Thoracic aorta (tissue), 2 donors: ENCODE measurements around the gene SDK2. TPM values are rescaled to one million over a fixed set of nuclear protein-coding genes. Genes with fewer than 3 reads are reported as not detected.

Source experiments
- ATAC-seq: fragments of 150-250 bp; one replicate; pipeline ENCODE4 v1.8.0; 2017; ENCODE audit warnings: low read depth; ENCODE audit not compliant: insufficient number of reproducible peaks, low FRiP score
- DNase-seq: peaks from one replicate; pipeline ENCODE4 v3.0.0-alpha.2; 2020; ENCODE audit warnings: low spot score
- H3K27ac ChIP-seq, 2 donors: fragments of 200-600 bp; sonication (generic); 1 replicate in 1 of 2; 2 replicates in 1 of 2; pipeline ENCODE4 v1.5.1; 2016; ENCODE audit warnings: mild to moderate bottlenecking in 2 of 2, moderate library complexity in 2 of 2
- H3K27me3 ChIP-seq: fragments of 200-600 bp; sonication (generic); replicated peaks from 2 replicates; pipeline ENCODE4 v1.6.0; 2016; ENCODE audit warnings: mild to moderate bottlenecking; ENCODE audit not compliant: insufficient read depth
- H3K36me3 ChIP-seq: fragments of 200-600 bp; sonication (generic); one replicate; pipeline ENCODE4 v1.5.1; 2016
- H3K4me1 ChIP-seq, 2 donors: fragments of 200-600 bp; sonication (generic); 1 replicate in 1 of 2; 2 replicates in 1 of 2; pipeline versions ENCODE4 v1.5.1 to v1.6.0; 2016; ENCODE audit warnings: low read depth in 2 of 2, mild to moderate bottlenecking in 1 of 2; ENCODE audit not compliant: control insufficient read depth in 1 of 2
- H3K4me3 ChIP-seq: fragments of 200-600 bp; sonication (generic); 2 replicates; pipeline ENCODE4 v1.5.1; 2016; ENCODE audit warnings: mild to moderate bottlenecking
- H3K9me3 ChIP-seq: fragments of 200-600 bp; sonication (generic); 2 replicates; pipeline ENCODE4 v1.5.1; 2016
- total RNA-seq, 2 donors: library from RNA; depleted of rRNA; stranded (reverse); fragments of >200 nt; gene quantifications; one replicate each; pipeline versions ENCODE4 v1.1.0 to v1.2.3, GENCODE V29; 2016
- TF ChIP-seq, protein P1 (sequence below): fragments of 200-600 bp; sonication (generic); IDR thresholded peaks from one replicate; pipeline ENCODE4 v1.5.1; 2019; ENCODE audit warnings: antibody characterized with exemption

SDK2 gene
- total RNA-seq, 2 donors from 2014 or later, result 6.0 to 8.9 TPM

DNA sequence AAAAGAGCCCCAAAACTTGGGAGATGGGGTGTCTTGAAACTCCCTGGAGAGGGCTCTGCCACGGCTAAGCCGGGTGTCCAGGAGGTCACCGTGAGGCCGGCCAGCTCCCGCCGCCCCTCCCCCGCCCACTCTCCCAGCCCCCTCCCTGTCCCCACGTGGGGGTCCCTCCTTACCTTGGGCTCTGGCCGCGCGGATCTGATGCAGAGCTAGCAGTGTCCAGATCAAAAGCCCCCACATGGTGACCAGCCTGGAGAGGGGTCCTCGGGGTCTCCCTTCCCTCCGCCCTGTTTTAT, 447 bp downstream of the SDK2 start:
- H3K36me3 ChIP-seq, result no peaks in the 10 kb centered on the region
- no peak for ATAC-seq
- peak overlapping the region; percentile 75 for H3K4me3 ChIP-seq
- peak overlapping the region; percentile 34 to 56 for H3K27ac ChIP-seq
- H3K4me1 ChIP-seq, result peaks cover 16 to 53% of the 10 kb centered on the region in 2 donors
- no peaks in the 10 kb centered on the region for H3K9me3 ChIP-seq
- H3K27me3 ChIP-seq, result no peaks in the 10 kb centered on the region
- no peak for DNase-seq
- TF ChIP-seq, protein P1, sequence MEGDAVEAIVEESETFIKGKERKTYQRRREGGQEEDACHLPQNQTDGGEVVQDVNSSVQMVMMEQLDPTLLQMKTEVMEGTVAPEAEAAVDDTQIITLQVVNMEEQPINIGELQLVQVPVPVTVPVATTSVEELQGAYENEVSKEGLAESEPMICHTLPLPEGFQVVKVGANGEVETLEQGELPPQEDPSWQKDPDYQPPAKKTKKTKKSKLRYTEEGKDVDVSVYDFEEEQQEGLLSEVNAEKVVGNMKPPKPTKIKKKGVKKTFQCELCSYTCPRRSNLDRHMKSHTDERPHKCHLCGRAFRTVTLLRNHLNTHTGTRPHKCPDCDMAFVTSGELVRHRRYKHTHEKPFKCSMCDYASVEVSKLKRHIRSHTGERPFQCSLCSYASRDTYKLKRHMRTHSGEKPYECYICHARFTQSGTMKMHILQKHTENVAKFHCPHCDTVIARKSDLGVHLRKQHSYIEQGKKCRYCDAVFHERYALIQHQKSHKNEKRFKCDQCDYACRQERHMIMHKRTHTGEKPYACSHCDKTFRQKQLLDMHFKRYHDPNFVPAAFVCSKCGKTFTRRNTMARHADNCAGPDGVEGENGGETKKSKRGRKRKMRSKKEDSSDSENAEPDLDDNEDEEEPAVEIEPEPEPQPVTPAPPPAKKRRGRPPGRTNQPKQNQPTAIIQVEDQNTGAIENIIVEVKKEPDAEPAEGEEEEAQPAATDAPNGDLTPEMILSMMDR, result no peak

DNA sequence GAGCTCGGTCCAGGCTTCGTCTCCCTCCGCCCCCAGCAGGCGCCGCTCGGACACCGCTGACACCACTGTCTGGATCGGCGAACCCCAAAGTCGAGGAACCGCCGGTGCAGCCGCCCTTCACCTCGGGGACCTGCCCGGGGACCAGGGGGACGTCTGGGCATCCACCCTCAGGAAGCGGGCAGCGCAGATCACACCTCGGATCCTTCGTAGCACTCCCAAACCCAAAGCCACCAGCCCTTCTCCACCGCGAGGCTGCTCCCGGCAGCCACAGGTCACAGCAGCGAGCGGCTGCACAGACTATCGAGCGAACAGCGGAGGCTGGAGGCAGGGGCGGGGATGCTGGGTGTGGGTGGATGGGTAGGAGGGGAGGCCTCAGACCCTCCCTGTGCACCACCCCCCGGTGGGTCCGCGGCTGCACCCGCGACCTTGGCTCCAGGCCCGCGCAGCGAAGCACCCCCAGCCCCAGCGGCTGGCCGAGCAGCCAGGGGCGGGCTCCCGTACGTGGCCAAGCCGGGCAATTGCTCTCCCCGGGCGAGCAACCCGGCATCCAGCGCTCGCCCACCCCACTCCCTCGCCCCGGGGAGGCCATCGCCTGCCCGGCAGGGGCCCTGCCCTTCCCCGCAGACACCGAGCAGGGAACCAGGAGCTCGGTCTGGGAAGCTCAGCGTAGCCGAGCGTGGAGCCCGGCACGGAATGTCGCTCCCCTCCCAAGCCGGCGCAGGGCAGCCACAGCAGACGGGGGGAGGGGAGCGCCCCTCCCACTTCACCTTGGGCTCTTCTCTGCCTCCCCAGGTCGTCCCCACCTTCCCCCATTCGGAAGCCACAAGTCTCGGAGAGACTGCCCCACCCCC, 1.0 kb downstream of the SDK2 start:
- H3K4me1 ChIP-seq, result peaks cover 16 to 59% of the 10 kb centered on the region in 2 donors
- H3K27ac ChIP-seq, result peak overlapping the region in 1 of 2 donors; percentile 22
- peak overlapping the region; percentile 75 for H3K4me3 ChIP-seq
- H3K9me3 ChIP-seq, result no peaks in the 10 kb centered on the region
- TF ChIP-seq, protein P1, result peak; percentile 17
- no peaks in the 10 kb centered on the region for H3K36me3 ChIP-seq
- no peak for DNase-seq
- ATAC-seq, result no peak
- no peaks in the 10 kb centered on the region for H3K27me3 ChIP-seq

DNA sequence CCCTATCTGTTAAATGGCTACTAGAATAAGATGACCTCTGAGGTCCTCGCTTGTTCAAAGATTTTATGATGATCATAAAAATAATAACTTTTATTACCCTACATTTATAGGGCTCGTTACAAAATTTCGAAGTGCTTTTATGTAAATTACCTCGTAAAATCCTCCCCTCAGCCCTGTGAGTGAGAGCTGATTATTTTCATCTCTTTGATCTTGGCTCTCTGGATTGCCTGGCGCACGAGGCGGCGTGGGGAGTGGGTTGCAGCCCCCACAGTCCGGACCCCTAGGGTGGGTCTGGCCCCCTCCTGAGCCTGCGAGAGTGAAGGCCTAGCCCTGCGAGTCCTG, 1.6 kb downstream of the SDK2 start:
- Histone ChIP-seq H3K36me3 (no peaks in the 10 kb centered on the region), H3K9me3 (no peaks in the 10 kb centered on the region), H3K27me3 (no peaks in the 10 kb centered on the region), H3K4me1 (peaks cover 16 to 60% of the 10 kb centered on the region in 2 donors), H3K4me3 (peak overlapping the region; percentile 75), H3K27ac (no peak overlapping the region)
- no peak for DNase-seq
- TF ChIP-seq, protein P1, result no peak
- no peak for ATAC-seq

DNA sequence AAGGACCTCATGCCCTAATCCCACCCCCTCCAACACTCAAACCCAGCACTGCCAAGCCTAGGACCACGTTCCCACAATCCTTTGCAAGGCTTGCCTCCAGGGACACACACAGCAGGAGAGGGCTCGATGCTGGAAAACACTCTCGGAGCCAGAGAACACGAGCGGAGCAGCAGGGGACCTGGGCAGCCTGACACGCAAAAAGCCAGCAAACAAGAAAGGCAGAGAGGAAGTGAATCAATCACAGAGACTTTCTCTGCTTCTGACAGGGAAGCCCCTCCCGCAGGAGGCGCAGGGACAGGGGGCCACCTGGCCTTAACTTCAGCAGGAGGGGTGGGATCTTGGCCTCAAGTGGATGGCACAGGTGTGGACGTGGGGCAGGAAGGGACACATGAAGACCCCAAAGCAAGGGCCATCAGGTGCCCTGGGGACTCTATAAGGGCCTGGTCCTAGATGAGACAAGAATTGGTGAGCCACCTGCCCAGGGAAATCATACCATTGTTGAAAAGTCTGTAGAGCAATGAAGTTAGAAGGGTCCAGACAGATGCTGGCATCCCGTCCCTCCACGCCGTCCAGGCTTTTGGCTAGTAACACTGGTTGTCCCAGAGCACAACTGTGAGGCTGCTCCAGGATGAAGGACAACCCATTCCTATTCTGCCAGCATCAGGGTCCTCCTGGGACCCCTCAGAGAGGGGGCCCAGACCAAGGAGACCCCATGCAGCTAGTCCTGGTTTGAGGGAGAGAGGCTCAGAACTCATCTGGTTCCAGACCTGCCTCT, 2.2 kb downstream of the SDK2 start:
- no peaks in the 10 kb centered on the region for H3K9me3 ChIP-seq
- no peaks in the 10 kb centered on the region for H3K27me3 ChIP-seq
- H3K36me3 ChIP-seq, result no peaks in the 10 kb centered on the region
- DNase-seq (no peak), ATAC-seq (no peak)
- peaks cover 16 to 60% of the 10 kb centered on the region in 2 donors for H3K4me1 ChIP-seq
- H3K4me3 ChIP-seq, result peak overlapping the region; percentile 75
- TF ChIP-seq, protein P1, result no peak
- peak overlapping the region in 1 of 2 donors; percentile 56 for H3K27ac ChIP-seq

DNA sequence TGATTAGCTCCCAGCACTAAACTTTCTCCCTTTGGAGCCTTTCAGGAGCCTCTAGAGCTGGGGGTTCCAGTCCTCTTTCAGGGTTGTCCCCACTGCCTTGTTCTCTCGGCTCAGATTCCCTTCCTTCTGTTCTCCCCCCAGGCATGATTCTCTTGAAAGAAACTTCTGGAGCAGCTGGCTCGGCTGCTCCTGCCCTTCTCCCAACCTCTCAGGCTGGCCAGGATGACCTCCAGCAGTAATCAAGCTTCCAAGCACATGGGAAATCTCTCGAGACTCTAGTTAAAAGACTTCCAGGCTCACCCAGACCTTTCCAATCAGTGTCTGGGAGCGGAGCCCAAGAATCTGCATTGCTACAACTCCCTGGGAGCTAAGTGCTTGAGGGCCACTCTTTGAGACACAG, 3.6 kb downstream of the SDK2 start:
- no peak for DNase-seq

More for the DNA sequence above, 3.6 kb downstream of the SDK2 start:
- Histone ChIP-seq H3K4me1 (peaks cover 16 to 60% of the 10 kb centered on the region in 2 donors), H3K36me3 (no peaks in the 10 kb centered on the region), H3K4me3 (no peak overlapping the region), H3K27me3 (no peaks in the 10 kb centered on the region), H3K27ac (peak overlapping the region; percentile 56 to 63), H3K9me3 (no peaks in the 10 kb centered on the region)
- no peak for ATAC-seq
- TF ChIP-seq, protein P1, result no peak
